GM12891 (cell line): ENCODE measurements around the gene SIM1.

ENCODE experiments used
- POLR2A ChIP-seq: IDR thresholded peaks from 2 replicates; pipeline ENCODE4 v1.6.1; 2011; ENCODE audit warnings: low read depth, low read length, control low read depth
- POLR2AphosphoS5 ChIP-seq: IDR thresholded peaks from 2 replicates; pipeline ENCODE4 v1.6.1; 2011; ENCODE audit warnings: low read depth, low read length, control low read depth
- SPI1 ChIP-seq: IDR thresholded peaks from 2 replicates; pipeline ENCODE4 v1.6.1; 2011; ENCODE audit warnings: low read depth, low read length, control low read depth

DNA sequence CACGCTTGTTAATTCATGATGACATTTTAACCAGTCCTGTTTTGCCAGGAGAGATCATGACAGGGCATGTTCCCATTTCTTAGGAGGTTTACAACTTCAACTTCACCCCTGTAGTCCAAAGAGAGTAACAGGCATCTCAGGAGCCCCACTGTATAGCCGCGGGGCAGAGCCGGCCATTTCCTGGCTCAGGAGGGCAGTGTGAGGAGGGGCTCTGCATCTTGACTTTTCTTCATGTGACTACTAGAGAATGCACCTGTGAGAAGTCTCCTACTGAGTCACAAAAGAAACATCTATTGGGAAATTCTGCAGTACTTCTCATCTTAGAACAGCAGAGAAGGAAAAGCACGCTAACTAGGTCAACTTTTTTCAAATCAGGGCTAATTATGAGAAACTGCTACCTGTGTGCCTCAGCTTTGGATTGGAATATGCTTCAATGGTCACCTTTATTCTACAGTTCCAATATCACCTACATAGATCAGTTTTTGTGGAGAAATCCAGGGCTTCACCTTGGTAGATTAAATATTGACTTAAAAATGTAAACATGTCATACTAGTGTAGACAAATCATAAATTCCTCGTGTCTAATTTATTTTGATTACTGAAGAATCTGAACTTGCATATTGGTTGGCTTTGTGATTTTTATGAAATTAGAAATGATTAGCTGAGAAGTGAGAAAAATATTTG is 28.6 kb upstream of the SIM1 start:
- TF ChIP-seq POLR2AphosphoS5 (no peak), POLR2A (no peak), SPI1 (no peak)
